WTC11 (cell line): ENCODE measurements around the gene NCBP3.
"Not testable (repeated sequence)": the region's sequence is repeated elsewhere in the genome, so short reads cannot be mapped to it uniquely, and the experiment has no call there.

Source experiments
- CREB1 ChIP-seq: sonication (generic); formaldehyde crosslinking; IDR thresholded peaks from 2 replicates; pipeline ENCODE4 v1.8.0; 2023; ENCODE audit warnings: mild to moderate bottlenecking, missing genetic modification reagents
- GTF2I ChIP-seq: fragments of 250-450 bp; sonication (Bioruptor Pico); conservative IDR thresholded peaks from 2 replicates; pipeline ENCODE4 v1.4.0; 2021; ENCODE audit warnings: mild to moderate bottlenecking
- IRF2 ChIP-seq: sonication (generic); formaldehyde crosslinking; IDR thresholded peaks from 2 replicates; pipeline ENCODE4 v1.8.0; 2022; ENCODE audit warnings: low read depth, missing genetic modification reagents, borderline replicate concordance
- MAX ChIP-seq: sonication (generic); formaldehyde crosslinking; IDR thresholded peaks from 2 replicates; pipeline ENCODE4 v1.8.0; 2022; ENCODE audit warnings: mild to moderate bottlenecking, missing genetic modification reagents
- NFE2L1 ChIP-seq: sonication (generic); formaldehyde crosslinking; IDR thresholded peaks from 2 replicates; pipeline ENCODE4 v1.8.1; 2023; ENCODE audit warnings: missing genetic modification reagents
- NR3C1 ChIP-seq: sonication (generic); formaldehyde crosslinking; conservative IDR thresholded peaks from 2 replicates; pipeline ENCODE4 v1.8.1; 2023; ENCODE audit warnings: low read depth, mild to moderate bottlenecking, missing genetic modification reagents
- TF ChIP-seq, protein P1 (sequence below): fragments of 200-600 bp; IDR thresholded peaks from 2 replicates; pipeline ENCODE4 v1.8.0; 2022; ENCODE audit warnings: antibody characterized with exemption
- TF ChIP-seq, protein P2 (sequence below): sonication (generic); formaldehyde crosslinking; conservative IDR thresholded peaks from 2 replicates; pipeline ENCODE4 v1.8.1; 2023; ENCODE audit warnings: mild to moderate bottlenecking, low read depth, missing genetic modification reagents, moderate library complexity
- TF ChIP-seq, protein P3 (sequence below): sonication (generic); formaldehyde crosslinking; IDR thresholded peaks from 2 replicates; pipeline ENCODE4 v1.8.0; 2022; ENCODE audit warnings: mild to moderate bottlenecking, missing genetic modification reagents

- not testable (repeated sequence) for TF ChIP-seq IRF2 (CRISPR knock-in tag); NFE2L1; NR3C1 (CRISPR knock-in tag); MAX; CREB1; GTF2I (CRISPR knock-in tag)
- TF ChIP-seq, protein P1, sequence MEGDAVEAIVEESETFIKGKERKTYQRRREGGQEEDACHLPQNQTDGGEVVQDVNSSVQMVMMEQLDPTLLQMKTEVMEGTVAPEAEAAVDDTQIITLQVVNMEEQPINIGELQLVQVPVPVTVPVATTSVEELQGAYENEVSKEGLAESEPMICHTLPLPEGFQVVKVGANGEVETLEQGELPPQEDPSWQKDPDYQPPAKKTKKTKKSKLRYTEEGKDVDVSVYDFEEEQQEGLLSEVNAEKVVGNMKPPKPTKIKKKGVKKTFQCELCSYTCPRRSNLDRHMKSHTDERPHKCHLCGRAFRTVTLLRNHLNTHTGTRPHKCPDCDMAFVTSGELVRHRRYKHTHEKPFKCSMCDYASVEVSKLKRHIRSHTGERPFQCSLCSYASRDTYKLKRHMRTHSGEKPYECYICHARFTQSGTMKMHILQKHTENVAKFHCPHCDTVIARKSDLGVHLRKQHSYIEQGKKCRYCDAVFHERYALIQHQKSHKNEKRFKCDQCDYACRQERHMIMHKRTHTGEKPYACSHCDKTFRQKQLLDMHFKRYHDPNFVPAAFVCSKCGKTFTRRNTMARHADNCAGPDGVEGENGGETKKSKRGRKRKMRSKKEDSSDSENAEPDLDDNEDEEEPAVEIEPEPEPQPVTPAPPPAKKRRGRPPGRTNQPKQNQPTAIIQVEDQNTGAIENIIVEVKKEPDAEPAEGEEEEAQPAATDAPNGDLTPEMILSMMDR, result not testable (repeated sequence)
- TF ChIP-seq, protein P2, sequence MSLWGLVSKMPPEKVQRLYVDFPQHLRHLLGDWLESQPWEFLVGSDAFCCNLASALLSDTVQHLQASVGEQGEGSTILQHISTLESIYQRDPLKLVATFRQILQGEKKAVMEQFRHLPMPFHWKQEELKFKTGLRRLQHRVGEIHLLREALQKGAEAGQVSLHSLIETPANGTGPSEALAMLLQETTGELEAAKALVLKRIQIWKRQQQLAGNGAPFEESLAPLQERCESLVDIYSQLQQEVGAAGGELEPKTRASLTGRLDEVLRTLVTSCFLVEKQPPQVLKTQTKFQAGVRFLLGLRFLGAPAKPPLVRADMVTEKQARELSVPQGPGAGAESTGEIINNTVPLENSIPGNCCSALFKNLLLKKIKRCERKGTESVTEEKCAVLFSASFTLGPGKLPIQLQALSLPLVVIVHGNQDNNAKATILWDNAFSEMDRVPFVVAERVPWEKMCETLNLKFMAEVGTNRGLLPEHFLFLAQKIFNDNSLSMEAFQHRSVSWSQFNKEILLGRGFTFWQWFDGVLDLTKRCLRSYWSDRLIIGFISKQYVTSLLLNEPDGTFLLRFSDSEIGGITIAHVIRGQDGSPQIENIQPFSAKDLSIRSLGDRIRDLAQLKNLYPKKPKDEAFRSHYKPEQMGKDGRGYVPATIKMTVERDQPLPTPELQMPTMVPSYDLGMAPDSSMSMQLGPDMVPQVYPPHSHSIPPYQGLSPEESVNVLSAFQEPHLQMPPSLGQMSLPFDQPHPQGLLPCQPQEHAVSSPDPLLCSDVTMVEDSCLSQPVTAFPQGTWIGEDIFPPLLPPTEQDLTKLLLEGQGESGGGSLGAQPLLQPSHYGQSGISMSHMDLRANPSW (CRISPR knock-in tag), result not testable (repeated sequence)
- TF ChIP-seq, protein P3, sequence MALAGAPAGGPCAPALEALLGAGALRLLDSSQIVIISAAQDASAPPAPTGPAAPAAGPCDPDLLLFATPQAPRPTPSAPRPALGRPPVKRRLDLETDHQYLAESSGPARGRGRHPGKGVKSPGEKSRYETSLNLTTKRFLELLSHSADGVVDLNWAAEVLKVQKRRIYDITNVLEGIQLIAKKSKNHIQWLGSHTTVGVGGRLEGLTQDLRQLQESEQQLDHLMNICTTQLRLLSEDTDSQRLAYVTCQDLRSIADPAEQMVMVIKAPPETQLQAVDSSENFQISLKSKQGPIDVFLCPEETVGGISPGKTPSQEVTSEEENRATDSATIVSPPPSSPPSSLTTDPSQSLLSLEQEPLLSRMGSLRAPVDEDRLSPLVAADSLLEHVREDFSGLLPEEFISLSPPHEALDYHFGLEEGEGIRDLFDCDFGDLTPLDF (CRISPR knock-in tag), result not testable (repeated sequence)
These were observed 60.7 kb downstream of the NCBP3 start for GRCh38 chr17:3785323-3785722.
